ENCODE measurements around the gene E4F1. TPM values are rescaled to one million over a fixed set of nuclear protein-coding genes. Genes with fewer than 3 reads are reported as not detected.

The E4F1 gene
- total and polyA plus RNA-seq, 2 of the 8 experiments (the other 6 are each of a cell fraction or from before 2014, with no cell fraction given) = 22.2 to 27.0 TPM

- Histone ChIP-seq H3K36me3 (ENCODE audit: control insufficient read depth in 2 of 4, insufficient read depth in 4 of 4, low read length in 3 of 4) (no peaks in the 10 kb centered on the region), H4K5ac (ENCODE audit: insufficient read length, low read depth, low read length) (no peak overlapping the region), H2BK12ac (ENCODE audit: low read depth, low read length) (no peak overlapping the region), H3K18ac (ENCODE audit: extremely low read depth, low read length) (no peak overlapping the region), H3K27me3 (replicated peaks in 1 of 4; ENCODE audit: control insufficient read depth in 3 of 4, extremely low read depth in 1 of 4, insufficient read depth in 3 of 4, low read length in 3 of 4) (no peaks in the 10 kb centered on the region), H3K9me3 (ENCODE audit: insufficient read depth in 2 of 2, low read depth in 1 of 2, low read length in 1 of 2) (no peaks in the 10 kb centered on the region), H2AK5ac (ENCODE audit: low read depth, low read length) (no peak overlapping the region), H4K8ac (ENCODE audit: extremely low read depth, insufficient read depth, low read length) (peak overlapping the region; percentile 35; the same call in 1 of the 2 replicates), H2BK5ac (ENCODE audit: low read depth, low read length) (0 out of 2 replicates have a peak overlapping the region, but pooled peaks have one; percentile 8), H2BK15ac (ENCODE audit: low read length) (no peak overlapping the region), H3K79me1 (ENCODE audit: low read depth, low read length) (no peaks in the 10 kb centered on the region), H3K4me2 (ENCODE audit: insufficient read depth in 1 of 2, low read depth in 2 of 2, low read length in 2 of 2) (no peak overlapping the region), H3K79me2 (ENCODE audit: control insufficient read depth in 1 of 2, insufficient read depth in 2 of 2, low read length in 2 of 2) (no peaks in the 10 kb centered on the region), H3K27ac (ENCODE audit: low read depth, low read length) (no peak overlapping the region), H4K20me1 (replicated peaks in 1 of 2; ENCODE audit: control insufficient read depth in 1 of 2, insufficient read depth in 2 of 2, low read length in 2 of 2) (peaks cover 3 to 5% of the 10 kb centered on the region in 2 experiments), H3K9ac (replicated peaks in 1 of 4; ENCODE audit: extremely low read depth in 1 of 4, low read depth in 3 of 4, low read length in 3 of 4) (no peak overlapping the region), H3K23ac (ENCODE audit: insufficient read length) (no peak overlapping the region), H3K23me2 (ENCODE audit: low read depth, low read length) (no peaks in the 10 kb centered on the region), H2BK20ac (ENCODE audit: low read length) (no peak overlapping the region), H3K4me1 (replicated peaks in 1 of 4; ENCODE audit: control insufficient read depth in 3 of 4, insufficient read depth in 4 of 4, low read length in 3 of 4) (no peaks in the 10 kb centered on the region; a peak in 1 of 7 replicates), H3K14ac (ENCODE audit: insufficient read length) (no peak overlapping the region), H3K4me3 (ENCODE audit: extremely low read depth in 1 of 4, insufficient read depth in 2 of 4, low read depth in 3 of 4, low read length in 4 of 4) (no peak overlapping the region), H2AFZ (ENCODE audit: low read length) (no peak overlapping the region), H3K4ac (replicated peaks; ENCODE audit: insufficient read length, low read depth, low read length) (no peak overlapping the region), H4K91ac (replicated peaks; ENCODE audit: insufficient read length, low read length) (no peak overlapping the region), H2BK120ac (replicated peaks; ENCODE audit: low read depth, low read length) (no peak overlapping the region), H3K56ac (replicated peaks; ENCODE audit: insufficient read length, low read depth, low read length) (no peak overlapping the region)
- ChIA-PET CTCF (ENCODE audit: partially characterized antibody) (interaction anchor here (0.6 to 4.8 kb wide), 12 partner anchors 7 to 223 kb away, joined by 3 to 30 read pairs (median 4); no protein-coding TSS in a partner anchor), POLR2A (ENCODE audit: partially characterized antibody) (interaction anchor here (0.6 to 1.9 kb wide), 11 partner anchors 9 to 325 kb away, joined by 3 to 6 read pairs (median 3); partner anchors contain the start of gene ECI1)
- DNase-seq (ENCODE audit: low read depth in 1 of 2, low spot score in 2 of 2) (no peak), FAIRE-seq (no peak)
- TF ChIP-seq NANOG (IDR thresholded peaks at IDR 0.05; ENCODE audit: insufficient read depth, low read depth, low read length, poor library complexity, severe bottlenecking) (no peak), POU5F1 (IDR thresholded peaks at IDR 0.05; ENCODE audit: low read depth, low read length) (no peak)
- WGBS, 2 experiments (ENCODE audit: extremely low coverage in 1 of 2, insufficient coverage in 1 of 2, insufficient read length in 1 of 2, insufficient replicate concordance in 2 of 2, low coverage in 1 of 2, low lambda C conversion rate in 2 of 2, missing lambda C conversion rate in 1 of 2) = 90% methylated on average over 24 of the region's 25 CpGs; no CpG with 5 or more reads in 1 of the 2 experiments
These were observed 54.3 kb downstream of the E4F1 start for GRCh38 chr16:2277466-2278271.
